Ovary (tissue), 9 donors: ENCODE data around the gene CPLX3. TPM values are rescaled to one million over a fixed set of nuclear protein-coding genes. Genes with fewer than 3 reads are reported as not detected.

ENCODE experiments used
- DNase-seq, 5 donors: peaks; one replicate each; pipeline ENCODE4 v3.0.0-alpha.2; 2019 to 2020
- H3K27ac ChIP-seq, 2 donors: fragments of 200-600 bp; one replicate each; pipeline versions ENCODE4 v1.5.1 to v1.8.0; 2019 to 2022
- H3K27me3 ChIP-seq: fragments of 200-600 bp; one replicate; pipeline ENCODE4 v1.8.0; 2022
- H3K36me3 ChIP-seq: fragments of 200-600 bp; sonication (generic); one replicate; pipeline ENCODE4 v1.5.1; 2019
- H3K4me1 ChIP-seq: one replicate; pipeline ENCODE4 v1.8.1; 2013; ENCODE audit warnings: mild to moderate bottlenecking, moderate library complexity; ENCODE audit not compliant: insufficient read depth
- H3K4me3 ChIP-seq: fragments of 200-600 bp; sonication (generic); one replicate; pipeline ENCODE4 v1.5.1; 2017
- H3K9me3 ChIP-seq, 2 donors: fragments of 200-600 bp in 1 of 2; sonication (generic) in 1 of 2; one replicate each; pipeline versions ENCODE4 v1.5.1 to v1.8.1; 2013 to 2019; ENCODE audit warnings: mild to moderate bottlenecking in 1 of 2, moderate library complexity in 1 of 2
- EP300 ChIP-seq: sonication (generic); formaldehyde crosslinking; IDR thresholded peaks from one replicate; pipeline ENCODE4 v1.6.1; 2017; ENCODE audit warnings: antibody characterized with exemption
- POLR2A ChIP-seq: fragments of 450-650 bp; IDR thresholded peaks from one replicate; pipeline ENCODE4 v1.6.1; 2017; ENCODE audit warnings: antibody characterized with exemption, mild to moderate bottlenecking, moderate library complexity
- WGBS, 3 donors: extraction: QIAGEN DNeasy Blood & Tissue Kit in 1 of 3; methylation state at CpG; one replicate each; pipeline versions ENCODE4 v1.1.5 to v1.1.7; 2013 to 2017; 5-methylcytosine and 5-hydroxymethylcytosine counted together
- intact Hi-C, 4 donors: fragments of 100-400 bp; cut with DNase I; formaldehyde crosslinking; loops; one replicate each; pipeline versions ENCODE4 v1.11.0 to v1.15.1; 2022 to 2023
- polyA plus RNA-seq, 2 donors: library from polyadenylated mRNA; stranded (reverse); fragments of 200-250 nt in 1 of 2; fragments of 350-450 nt in 1 of 2; fragmentation: Illumina TruSeq in 1 of 2; extraction: RNeasy Lipid Tissue Mini Kit (QIAGEN cat#74804) in 1 of 2; gene quantifications; one replicate each; pipeline ENCODE4 v1.2.3, GENCODE V29; 2013 to 2014
- total RNA-seq, 7 donors: library from RNA; depleted of rRNA in 2 of 7; stranded (reverse); fragments of >200 nt in 2 of 7; fragmentation: NEBNext Ultra II Directional in 3 of 7; extraction: Animal tissue kit (Norgen Biotek cat#: 25700) in 3 of 7; gene quantifications; one replicate each; pipeline versions ENCODE4 v1.1.0 to v1.2.4, GENCODE V29; 2016 to 2023
- TF ChIP-seq, protein P1 (sequence below), 3 donors: fragments of 450-650 bp in 2 of 3; fragments of 200-600 bp in 1 of 3; IDR thresholded peaks; one replicate each; pipeline versions ENCODE4 v1.5.1 to v1.8.0; 2016 to 2022; ENCODE audit warnings: antibody characterized with exemption in 3 of 3, mild to moderate bottlenecking in 1 of 3
- donor health status: DM: no; HTN: no; CAD: no; lungs with moderate emphysema.
- donor health status: DM: no; HTN: no; CAD: no.
- donor health status: Bipolar disorder and iron deficiency.
- donor health status: DM: yes; HTN: yes; CAD: no.
- donor health status: DM: no; HTN: no; CAD: no.
- donor health status: DM: yes; HTN: yes; CAD: no.

CPLX3 gene
- total and polyA plus RNA-seq, 9 donors = not detected

- Histone ChIP-seq H3K36me3 (no peaks in the 10 kb centered on the region), H3K27me3 (no peaks in the 10 kb centered on the region), H3K27ac (no peak overlapping the region), H3K9me3 (no peaks in the 10 kb centered on the region), H3K4me3 (no peak overlapping the region), H3K4me1 (no peaks in the 10 kb centered on the region)
- 19 to 33% (median 21%) methylated on average over 5 of the region's 5 CpGs for WGBS, 3 donors
- DNase-seq = no peak
- TF ChIP-seq EP300 (no peak), POLR2A (no peak)
- TF ChIP-seq, protein P1, sequence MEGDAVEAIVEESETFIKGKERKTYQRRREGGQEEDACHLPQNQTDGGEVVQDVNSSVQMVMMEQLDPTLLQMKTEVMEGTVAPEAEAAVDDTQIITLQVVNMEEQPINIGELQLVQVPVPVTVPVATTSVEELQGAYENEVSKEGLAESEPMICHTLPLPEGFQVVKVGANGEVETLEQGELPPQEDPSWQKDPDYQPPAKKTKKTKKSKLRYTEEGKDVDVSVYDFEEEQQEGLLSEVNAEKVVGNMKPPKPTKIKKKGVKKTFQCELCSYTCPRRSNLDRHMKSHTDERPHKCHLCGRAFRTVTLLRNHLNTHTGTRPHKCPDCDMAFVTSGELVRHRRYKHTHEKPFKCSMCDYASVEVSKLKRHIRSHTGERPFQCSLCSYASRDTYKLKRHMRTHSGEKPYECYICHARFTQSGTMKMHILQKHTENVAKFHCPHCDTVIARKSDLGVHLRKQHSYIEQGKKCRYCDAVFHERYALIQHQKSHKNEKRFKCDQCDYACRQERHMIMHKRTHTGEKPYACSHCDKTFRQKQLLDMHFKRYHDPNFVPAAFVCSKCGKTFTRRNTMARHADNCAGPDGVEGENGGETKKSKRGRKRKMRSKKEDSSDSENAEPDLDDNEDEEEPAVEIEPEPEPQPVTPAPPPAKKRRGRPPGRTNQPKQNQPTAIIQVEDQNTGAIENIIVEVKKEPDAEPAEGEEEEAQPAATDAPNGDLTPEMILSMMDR (IDR thresholded peaks at IDR 0.05) = no peak
- intact Hi-C loops = no loop called here
Measured at GRCh38 chr15:74807282-74807681, 19.1 kb upstream of the CPLX3 start.

- TF ChIP-seq, protein P1 (IDR thresholded peaks at IDR 0.05) = no peak
- no peak for TF ChIP-seq POLR2A
- TF ChIP-seq EP300 = no peak
- no peak overlapping the region for H3K27ac ChIP-seq
- intact Hi-C loops = no loop called here
- no peaks in the 10 kb centered on the region for H3K27me3 ChIP-seq
- H3K4me3 ChIP-seq = no peak overlapping the region
- H3K36me3 ChIP-seq = no peaks in the 10 kb centered on the region
- no peaks in the 10 kb centered on the region for H3K9me3 ChIP-seq
- 69 to 77% (median 69%) methylated on average over 18 of the region's 18 CpGs for WGBS, 3 donors
- no peak for DNase-seq
- H3K4me1 ChIP-seq = no peaks in the 10 kb centered on the region
Measured at GRCh38 chr15:74808078-74808839, 18.2 kb upstream of the CPLX3 start.

DNA sequence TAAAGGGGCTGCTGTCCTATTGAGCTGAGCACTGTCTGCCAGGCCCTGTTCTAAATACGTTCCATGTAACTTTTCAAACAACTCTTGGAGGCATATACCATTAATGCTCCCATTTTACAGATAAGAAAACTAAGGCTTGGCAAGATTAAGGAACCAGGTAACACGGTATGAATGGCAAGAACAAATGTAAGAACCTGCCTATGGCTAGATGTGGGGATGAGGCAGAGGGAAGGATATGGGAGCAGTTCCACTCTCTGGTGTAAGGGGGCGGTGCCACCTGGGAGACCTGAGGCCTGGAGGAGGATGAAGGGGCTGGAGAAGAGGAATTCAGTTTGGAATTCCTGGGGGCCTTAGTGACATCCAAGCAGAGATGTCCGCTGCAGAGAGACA lies 17.6 kb upstream of the CPLX3 start:
- Histone ChIP-seq H3K27me3 (no peaks in the 10 kb centered on the region), H3K4me1 (no peaks in the 10 kb centered on the region), H3K36me3 (no peaks in the 10 kb centered on the region), H3K4me3 (no peak overlapping the region), H3K27ac (no peak overlapping the region), H3K9me3 (no peaks in the 10 kb centered on the region)
- TF ChIP-seq POLR2A (no peak), EP300 (no peak)
- TF ChIP-seq, protein P1 (IDR thresholded peaks at IDR 0.05) = no peak
- WGBS, 3 donors = 49 to 57% (median 51%) methylated on average over 4 of the region's 4 CpGs
- intact Hi-C loops = no loop called here
- no peak for DNase-seq

DNA sequence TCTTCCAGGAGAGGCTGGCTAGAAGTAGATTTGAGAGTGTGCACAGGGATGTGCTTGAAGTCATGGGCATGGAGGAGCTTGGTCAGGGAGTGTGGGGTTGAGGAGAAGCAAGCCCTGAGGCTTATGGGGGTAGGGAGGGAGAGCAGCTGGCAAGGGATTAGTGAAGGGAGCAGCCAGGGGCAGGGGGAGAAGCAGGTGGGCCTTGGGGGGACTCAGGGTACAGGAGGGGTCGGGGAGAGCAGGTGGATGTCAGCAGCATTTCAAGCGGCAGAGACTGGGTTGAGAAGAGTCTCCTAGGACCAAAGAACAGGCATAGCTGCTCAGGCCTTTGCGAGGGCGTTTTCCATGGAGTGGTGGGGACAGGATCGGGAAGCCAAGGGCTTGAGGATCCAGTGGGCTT lies 17.2 kb upstream of the CPLX3 start:
- Histone ChIP-seq H3K36me3 (no peaks in the 10 kb centered on the region), H3K27me3 (no peaks in the 10 kb centered on the region), H3K4me1 (no peaks in the 10 kb centered on the region), H3K4me3 (no peak overlapping the region), H3K9me3 (no peaks in the 10 kb centered on the region), H3K27ac (no peak overlapping the region)
- no peak for DNase-seq
- TF ChIP-seq EP300 (no peak), POLR2A (no peak)
- intact Hi-C loops = no loop called here
- WGBS, 3 donors = 70 to 79% (median 74%) methylated on average over 5 of the region's 5 CpGs

DNA sequence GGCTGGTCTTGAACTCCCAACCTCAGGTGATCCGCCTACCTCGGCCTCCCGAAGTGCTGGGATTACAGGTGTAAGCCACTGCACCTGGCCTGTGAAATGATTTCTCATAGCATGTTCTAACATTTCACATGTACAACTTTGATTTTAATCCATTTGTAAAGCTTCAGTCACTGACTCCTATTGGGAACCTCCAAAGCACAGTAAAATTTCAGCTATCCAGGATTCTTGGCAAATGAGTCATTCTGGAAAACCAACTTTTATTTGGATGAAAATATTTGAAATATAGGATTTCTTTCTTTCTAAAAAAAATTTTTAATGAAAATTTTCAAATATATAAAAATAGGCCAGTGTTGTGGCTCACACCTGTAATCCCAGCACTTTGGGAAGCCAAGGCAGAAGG lies 16.5 kb upstream of the CPLX3 start:
- intact Hi-C loops = loop anchor here in 1 of 4 donors (10.0 kb wide), 1 partner anchor 65 kb away; the partner anchor contains the start of gene SCAMP2

More for the DNA sequence above, 16.5 kb upstream of the CPLX3 start:
- H3K27me3 ChIP-seq = no peaks in the 10 kb centered on the region
- 86 to 90% (median 89%) methylated on average over 3 of the region's 3 CpGs for WGBS, 3 donors
- no peak overlapping the region for H3K4me3 ChIP-seq
- H3K9me3 ChIP-seq = no peaks in the 10 kb centered on the region
- no peak for DNase-seq
- H3K36me3 ChIP-seq = no peaks in the 10 kb centered on the region
- H3K4me1 ChIP-seq = no peaks in the 10 kb centered on the region
- TF ChIP-seq EP300 = no peak
- TF ChIP-seq, protein P1 (IDR thresholded peaks at IDR 0.05) = no peak
- TF ChIP-seq POLR2A = no peak
- H3K27ac ChIP-seq = no peak overlapping the region
